ENCODE results near the gene HTN3. TPM values are rescaled to one million over a fixed set of nuclear protein-coding genes. Genes with fewer than 3 reads are reported as not detected.
"Not testable (repeated sequence)": the region's sequence is repeated elsewhere in the genome, so short reads cannot be mapped to it uniquely, and the experiment has no call there.

The HTN3 gene
- total RNA-seq, 1 experiment from 2014 or later, result not detected

DNA sequence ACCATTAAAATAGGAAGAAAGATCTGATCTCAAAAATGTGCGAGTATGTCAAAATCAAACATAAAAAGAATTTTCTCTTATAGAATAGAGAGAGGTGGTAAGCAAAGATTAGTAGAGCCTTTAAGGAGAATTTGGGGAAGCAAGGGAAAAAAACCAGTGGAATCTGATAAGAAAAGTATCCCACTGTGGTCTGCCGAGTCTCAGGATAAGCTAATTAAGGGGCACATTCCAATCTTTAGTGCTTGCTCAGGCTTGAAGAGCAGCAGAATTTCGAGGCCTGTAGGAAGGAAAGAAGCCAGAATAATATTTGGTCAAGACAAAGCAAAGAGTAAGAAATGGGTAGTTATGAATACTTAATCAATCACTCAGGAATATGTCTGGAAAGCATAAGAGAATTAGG lies 19.5 kb upstream of the HTN3 start:
- no peaks in the 10 kb centered on the region for H3K36me3 ChIP-seq (ENCODE audit: low read depth, low read length)
- 0 out of 2 replicates have a peak, but pooled peaks cover 12% of the 10 kb centered on the region for H3K27me3 ChIP-seq (ENCODE audit: low read length)
- H4K20me1 ChIP-seq (ENCODE audit: low read length), result no peaks in the 10 kb centered on the region
- no peaks in the 10 kb centered on the region for H3K9me2 ChIP-seq (replicated peaks; ENCODE audit: low read length)
- no peak overlapping the region for H2AFZ ChIP-seq (ENCODE audit: low read length)
- CTCF ChIA-PET, result no interaction called here
- H3F3A ChIP-seq (ENCODE audit: low read length, unreplicated experiment), result no peaks in the 10 kb centered on the region
- no peak overlapping the region for H3K9ac ChIP-seq (ENCODE audit: low read length)
- no peak overlapping the region for H3K4me2 ChIP-seq (ENCODE audit: low read length)
- ATAC-seq (no peak), DNase-seq (no peak)
- TF ChIP-seq EZH2phosphoT487 (IDR thresholded peaks at IDR 0.05; ENCODE audit: borderline replicate concordance, low read length) (no peak), EZH2 (IDR thresholded peaks at IDR 0.05; ENCODE audit: low read length, unreplicated experiment) (no peak)
- TF ChIP-seq, protein P1, sequence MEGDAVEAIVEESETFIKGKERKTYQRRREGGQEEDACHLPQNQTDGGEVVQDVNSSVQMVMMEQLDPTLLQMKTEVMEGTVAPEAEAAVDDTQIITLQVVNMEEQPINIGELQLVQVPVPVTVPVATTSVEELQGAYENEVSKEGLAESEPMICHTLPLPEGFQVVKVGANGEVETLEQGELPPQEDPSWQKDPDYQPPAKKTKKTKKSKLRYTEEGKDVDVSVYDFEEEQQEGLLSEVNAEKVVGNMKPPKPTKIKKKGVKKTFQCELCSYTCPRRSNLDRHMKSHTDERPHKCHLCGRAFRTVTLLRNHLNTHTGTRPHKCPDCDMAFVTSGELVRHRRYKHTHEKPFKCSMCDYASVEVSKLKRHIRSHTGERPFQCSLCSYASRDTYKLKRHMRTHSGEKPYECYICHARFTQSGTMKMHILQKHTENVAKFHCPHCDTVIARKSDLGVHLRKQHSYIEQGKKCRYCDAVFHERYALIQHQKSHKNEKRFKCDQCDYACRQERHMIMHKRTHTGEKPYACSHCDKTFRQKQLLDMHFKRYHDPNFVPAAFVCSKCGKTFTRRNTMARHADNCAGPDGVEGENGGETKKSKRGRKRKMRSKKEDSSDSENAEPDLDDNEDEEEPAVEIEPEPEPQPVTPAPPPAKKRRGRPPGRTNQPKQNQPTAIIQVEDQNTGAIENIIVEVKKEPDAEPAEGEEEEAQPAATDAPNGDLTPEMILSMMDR (conservative IDR thresholded peaks at IDR 0.05; ENCODE audit: low read depth, low read length), result no peak
- no peaks in the 10 kb centered on the region for H3K79me2 ChIP-seq (ENCODE audit: low read length)
- no peaks in the 10 kb centered on the region for H3K4me1 ChIP-seq (ENCODE audit: insufficient read depth, low read length)
- POLR2A ChIA-PET (ENCODE audit: unreplicated experiment), result no interaction called here
- intact Hi-C loops (cut with micrococcal nuclease), result no loop called here
- no peaks in the 10 kb centered on the region for H3K9me3 ChIP-seq (ENCODE audit: low read length)
- no peak overlapping the region for H3K27ac ChIP-seq (ENCODE audit: low read length)
- no TSS peak for BruUV-seq (replicated peaks)
- H3K4me3 ChIP-seq (ENCODE audit: low read length), result no peak overlapping the region

DNA sequence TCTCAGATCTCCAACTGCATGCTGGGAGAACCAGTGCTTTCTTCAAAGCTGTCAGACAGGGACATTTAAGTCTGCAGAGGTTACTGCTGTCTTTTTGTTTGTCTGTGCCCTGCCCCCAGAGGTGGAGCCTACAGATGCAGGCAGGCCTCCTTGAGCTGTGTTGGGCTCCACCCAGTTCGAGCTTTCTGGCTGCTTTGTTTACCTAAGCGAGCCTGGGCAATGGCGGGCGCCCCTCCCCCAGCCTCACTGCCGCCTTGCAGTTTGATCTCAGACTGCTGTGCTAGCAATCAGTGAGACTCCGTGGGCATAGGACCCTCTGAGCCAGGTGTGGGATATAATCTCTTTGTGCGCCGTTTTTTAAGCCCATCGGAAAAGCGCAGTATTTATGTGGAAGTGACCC lies 9.3 kb upstream of the HTN3 start:
- H3K36me3 ChIP-seq (ENCODE audit: low read depth, low read length); POLR2A ChIA-PET (ENCODE audit: unreplicated experiment); H3K27ac ChIP-seq (ENCODE audit: low read length); DNase-seq; H3K9me2 ChIP-seq (replicated peaks; ENCODE audit: low read length); BruUV-seq (replicated peaks); H2AFZ ChIP-seq (ENCODE audit: low read length); H3F3A ChIP-seq (ENCODE audit: low read length, unreplicated experiment); H3K4me3 ChIP-seq (ENCODE audit: low read length); H3K4me1 ChIP-seq (ENCODE audit: insufficient read depth, low read length); H3K9ac ChIP-seq (ENCODE audit: low read length); H4K20me1 ChIP-seq (ENCODE audit: low read length); H3K79me2 ChIP-seq (ENCODE audit: low read length); ATAC-seq; H3K27me3 ChIP-seq (ENCODE audit: low read length); H3K9me3 ChIP-seq (ENCODE audit: low read length); H3K4me2 ChIP-seq (ENCODE audit: low read length); intact Hi-C loops (cut with micrococcal nuclease); CTCF ChIA-PET: not testable (repeated sequence)

DNA sequence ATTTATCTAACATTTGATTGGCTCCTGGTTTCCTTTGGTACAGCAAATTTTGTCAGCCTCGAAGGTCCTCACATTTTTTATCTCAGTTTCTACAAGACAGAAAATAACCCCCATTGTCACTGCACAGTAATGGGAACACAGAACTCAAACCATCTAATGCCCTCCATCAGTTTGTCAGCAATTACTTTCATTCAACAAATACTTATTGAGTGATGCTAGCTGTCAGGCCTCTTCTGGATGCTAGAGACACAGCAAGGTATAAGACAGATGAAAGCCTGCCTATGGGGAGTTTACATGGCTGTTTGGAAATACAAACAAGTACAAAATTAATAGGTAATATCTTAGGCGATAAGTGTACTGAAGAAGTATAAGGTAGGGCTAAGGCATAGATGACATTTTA lies 5.0 kb upstream of the HTN3 start:
- no peak overlapping the region for H3K27ac ChIP-seq (ENCODE audit: low read length)
- DNase-seq, result no peak
- H3K9me2 ChIP-seq (replicated peaks; ENCODE audit: low read length), result no peaks in the 10 kb centered on the region
- BruUV-seq (replicated peaks), result no TSS peak
- intact Hi-C loops (cut with micrococcal nuclease), result no loop called here
- no peaks in the 10 kb centered on the region for H3K27me3 ChIP-seq (ENCODE audit: low read length)
- no peaks in the 10 kb centered on the region for H4K20me1 ChIP-seq (ENCODE audit: low read length)
- POLR2A ChIA-PET (ENCODE audit: unreplicated experiment), result no interaction called here
- H3K4me2 ChIP-seq (ENCODE audit: low read length), result no peak overlapping the region
- no peak overlapping the region for H3K4me3 ChIP-seq (ENCODE audit: low read length)
- H3K4me1 ChIP-seq (ENCODE audit: insufficient read depth, low read length), result no peaks in the 10 kb centered on the region
- no peaks in the 10 kb centered on the region for H3K79me2 ChIP-seq (ENCODE audit: low read length)
- CTCF ChIA-PET, result no interaction called here
- TF ChIP-seq EZH2phosphoT487 (IDR thresholded peaks at IDR 0.05; ENCODE audit: borderline replicate concordance, low read length), result no peak
- TF ChIP-seq, protein P1 (conservative IDR thresholded peaks at IDR 0.05; ENCODE audit: low read depth, low read length), result no peak
- no peak for TF ChIP-seq EZH2 (IDR thresholded peaks at IDR 0.05; ENCODE audit: low read length, unreplicated experiment)
- H3K9ac ChIP-seq (ENCODE audit: low read length), result no peak overlapping the region
- H3F3A ChIP-seq (ENCODE audit: low read length, unreplicated experiment), result no peaks in the 10 kb centered on the region
- no peaks in the 10 kb centered on the region for H3K36me3 ChIP-seq (ENCODE audit: low read depth, low read length)
- ATAC-seq, result no peak
- no peak overlapping the region for H2AFZ ChIP-seq (ENCODE audit: low read length)
- no peaks in the 10 kb centered on the region for H3K9me3 ChIP-seq (ENCODE audit: low read length)
